ENCODE measurements around the gene MBD3L2. TPM values are rescaled to one million over a fixed set of nuclear protein-coding genes. Genes with fewer than 3 reads are reported as not detected.
"Not testable (repeated sequence)": the region's sequence is repeated elsewhere in the genome, so short reads cannot be mapped to it uniquely, and the experiment has no call there.

Gene MBD3L2
- total RNA-seq, 1 donor from 2014 or later: not detected

DNA sequence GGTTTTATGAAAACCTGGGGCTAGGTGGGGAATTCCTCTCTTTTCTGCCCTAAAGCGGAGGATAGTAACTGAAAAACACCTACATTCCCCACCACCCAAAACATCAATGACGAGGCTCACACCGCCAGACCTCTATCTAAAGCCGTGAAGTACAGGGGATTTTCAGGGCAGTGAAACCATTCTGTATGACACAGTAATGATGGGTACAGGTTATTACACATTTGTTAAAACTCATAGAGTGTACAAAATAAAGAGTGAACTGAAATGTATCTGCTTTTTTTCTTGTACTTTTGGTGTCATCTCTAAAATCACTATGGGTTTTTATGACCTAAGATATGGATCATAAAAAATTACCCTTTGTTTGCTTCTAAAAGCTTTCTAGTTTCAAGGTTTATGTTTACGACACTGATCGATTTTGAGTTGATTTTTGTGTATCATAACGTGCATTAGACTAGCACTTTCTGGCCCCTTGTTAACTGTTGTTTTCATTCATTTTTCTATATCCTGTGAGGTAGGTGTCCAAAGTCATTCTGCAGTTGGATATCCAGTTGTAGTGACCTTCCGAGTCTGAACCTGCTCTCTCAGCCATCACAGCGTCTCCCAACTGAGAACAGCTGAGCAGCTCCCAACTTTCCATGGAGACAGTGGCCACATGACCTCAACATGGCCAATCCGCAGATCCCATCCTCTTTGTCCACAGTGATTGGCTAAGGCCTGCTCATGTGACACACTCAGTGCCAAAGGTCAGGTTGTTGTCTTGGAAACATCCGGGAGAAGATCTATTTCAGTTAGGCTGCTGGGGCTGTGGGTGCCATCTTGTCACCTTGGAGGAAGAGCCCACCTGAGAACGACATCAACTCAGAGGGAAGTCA, 38.2 kb upstream of the MBD3L2 start:
- no peak for DNase-seq (ENCODE audit: low spot score)
- H3K4me1 ChIP-seq: no peaks in the 10 kb centered on the region
- H3K9ac ChIP-seq: no peak overlapping the region
- no peaks in the 10 kb centered on the region for H3K9me3 ChIP-seq (ENCODE audit: low read depth)
- TF ChIP-seq EZH2 (IDR thresholded peaks at IDR 0.05): no peak
- no peak for TF ChIP-seq EZH2phosphoT487 (IDR thresholded peaks at IDR 0.05)
- TF ChIP-seq, protein P1, sequence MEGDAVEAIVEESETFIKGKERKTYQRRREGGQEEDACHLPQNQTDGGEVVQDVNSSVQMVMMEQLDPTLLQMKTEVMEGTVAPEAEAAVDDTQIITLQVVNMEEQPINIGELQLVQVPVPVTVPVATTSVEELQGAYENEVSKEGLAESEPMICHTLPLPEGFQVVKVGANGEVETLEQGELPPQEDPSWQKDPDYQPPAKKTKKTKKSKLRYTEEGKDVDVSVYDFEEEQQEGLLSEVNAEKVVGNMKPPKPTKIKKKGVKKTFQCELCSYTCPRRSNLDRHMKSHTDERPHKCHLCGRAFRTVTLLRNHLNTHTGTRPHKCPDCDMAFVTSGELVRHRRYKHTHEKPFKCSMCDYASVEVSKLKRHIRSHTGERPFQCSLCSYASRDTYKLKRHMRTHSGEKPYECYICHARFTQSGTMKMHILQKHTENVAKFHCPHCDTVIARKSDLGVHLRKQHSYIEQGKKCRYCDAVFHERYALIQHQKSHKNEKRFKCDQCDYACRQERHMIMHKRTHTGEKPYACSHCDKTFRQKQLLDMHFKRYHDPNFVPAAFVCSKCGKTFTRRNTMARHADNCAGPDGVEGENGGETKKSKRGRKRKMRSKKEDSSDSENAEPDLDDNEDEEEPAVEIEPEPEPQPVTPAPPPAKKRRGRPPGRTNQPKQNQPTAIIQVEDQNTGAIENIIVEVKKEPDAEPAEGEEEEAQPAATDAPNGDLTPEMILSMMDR (IDR thresholded peaks at IDR 0.05): no peak
- no peaks in the 10 kb centered on the region for H3K27me3 ChIP-seq
- no peaks in the 10 kb centered on the region for H3K79me2 ChIP-seq (ENCODE audit: low read depth)
- no peak overlapping the region for H3K27ac Mint-ChIP-seq
- H3K4me1 Mint-ChIP-seq: no peaks in the 10 kb centered on the region
- H3K9me3 Mint-ChIP-seq: peaks cover 11% of the 10 kb centered on the region
- no peak overlapping the region for H3K4me3 ChIP-seq
- peaks cover 3% of the 10 kb centered on the region for H3K27me3 Mint-ChIP-seq (ENCODE audit: insufficient read depth, low read depth)
- H3F3A ChIP-seq (ENCODE audit: low read depth): no peaks in the 10 kb centered on the region
- no peak overlapping the region for H3K27ac ChIP-seq
- H3K4me3 Mint-ChIP-seq: no peak overlapping the region
- no peaks in the 10 kb centered on the region for H3K36me3 Mint-ChIP-seq
- H2AFZ ChIP-seq (replicated peaks): no peak overlapping the region
- no peaks in the 10 kb centered on the region for H4K20me1 ChIP-seq (ENCODE audit: low read depth)
- no peak overlapping the region for H3K4me2 ChIP-seq
- no peaks in the 10 kb centered on the region for H3K36me3 ChIP-seq

DNA sequence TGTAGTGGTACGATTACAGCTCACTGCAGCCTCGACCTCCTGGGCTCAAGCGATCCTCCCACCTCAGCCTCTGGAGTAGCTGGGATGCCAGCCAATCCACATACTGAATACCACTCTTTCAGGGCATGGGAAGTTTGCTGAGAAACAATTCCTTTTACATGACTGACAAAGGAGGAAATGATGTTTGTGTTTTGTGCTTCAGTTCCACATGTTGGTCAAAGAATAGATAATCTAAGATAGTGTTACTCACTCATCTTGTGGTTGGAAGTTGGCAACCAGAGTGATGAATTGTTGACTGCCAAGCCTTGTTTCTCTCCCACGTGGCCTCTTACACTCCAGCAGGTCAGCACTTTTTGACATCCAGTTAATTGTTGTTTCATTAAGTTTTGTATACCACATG, 35.4 kb upstream of the MBD3L2 start:
- Mint-ChIP-seq H3K36me3 (no peaks in the 10 kb centered on the region), H3K27me3 (ENCODE audit: insufficient read depth, low read depth) (peaks cover 5% of the 10 kb centered on the region), H3K4me1 (no peaks in the 10 kb centered on the region), H3K27ac (no peak overlapping the region), H3K4me3 (no peak overlapping the region), H3K9me3 (peaks cover 13% of the 10 kb centered on the region)
- Histone ChIP-seq H3F3A (ENCODE audit: low read depth) (no peaks in the 10 kb centered on the region), H3K9me3 (ENCODE audit: low read depth) (peaks cover 5% of the 10 kb centered on the region), H3K4me1 (no peaks in the 10 kb centered on the region), H3K27me3 (no peaks in the 10 kb centered on the region), H3K36me3 (no peaks in the 10 kb centered on the region), H3K4me2 (no peak overlapping the region), H3K27ac (no peak overlapping the region), H3K9ac (no peak overlapping the region), H4K20me1 (ENCODE audit: low read depth) (no peaks in the 10 kb centered on the region), H3K79me2 (ENCODE audit: low read depth) (no peaks in the 10 kb centered on the region), H2AFZ (replicated peaks) (no peak overlapping the region), H3K4me3 (no peak overlapping the region)
- no peak for DNase-seq (ENCODE audit: low spot score)
- TF ChIP-seq EZH2 (IDR thresholded peaks at IDR 0.05): no peak
- TF ChIP-seq, protein P1 (IDR thresholded peaks at IDR 0.05): no peak
- TF ChIP-seq EZH2phosphoT487 (IDR thresholded peaks at IDR 0.05): no peak

DNA sequence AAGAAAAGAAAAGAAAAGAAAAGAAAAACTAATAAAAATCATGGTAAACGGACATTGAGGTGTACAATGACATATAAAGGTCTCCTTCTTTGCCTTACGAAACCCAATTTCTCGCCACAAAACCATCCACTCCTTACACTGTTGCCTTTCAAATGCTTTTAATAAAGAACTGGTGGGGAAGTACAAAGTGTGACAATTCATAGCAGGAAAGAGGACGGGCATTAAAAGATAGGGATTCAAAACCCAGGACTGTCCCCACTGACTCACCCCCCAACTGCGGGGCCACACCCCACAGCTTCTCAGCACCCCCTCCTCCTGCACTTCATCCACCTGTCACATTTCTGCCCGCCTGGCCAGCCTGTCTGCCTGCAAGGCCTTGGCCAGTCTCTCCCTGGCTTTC, 30.3 kb upstream of the MBD3L2 start:
- H3K79me2 ChIP-seq (ENCODE audit: low read depth): no peaks in the 10 kb centered on the region
- H3K9me3 Mint-ChIP-seq: peaks cover 5% of the 10 kb centered on the region
- no peaks in the 10 kb centered on the region for H3K4me1 Mint-ChIP-seq
- no peaks in the 10 kb centered on the region for H3K27me3 ChIP-seq
- H3K36me3 Mint-ChIP-seq: no peaks in the 10 kb centered on the region
- H4K20me1 ChIP-seq (ENCODE audit: low read depth): no peaks in the 10 kb centered on the region
- no peak for DNase-seq (ENCODE audit: low spot score)
- H3K27me3 Mint-ChIP-seq (ENCODE audit: insufficient read depth, low read depth): peaks cover 3% of the 10 kb centered on the region
- no peaks in the 10 kb centered on the region for H3K36me3 ChIP-seq
- no peak overlapping the region for H3K27ac Mint-ChIP-seq
- H3K4me1 ChIP-seq: no peaks in the 10 kb centered on the region
- H3K9ac ChIP-seq: no peak overlapping the region
- no peak overlapping the region for H2AFZ ChIP-seq (replicated peaks)
- H3K4me3 Mint-ChIP-seq: no peak overlapping the region
- no peak overlapping the region for H3K4me2 ChIP-seq
- H3K4me3 ChIP-seq: no peak overlapping the region
- TF ChIP-seq, protein P1 (IDR thresholded peaks at IDR 0.05): no peak
- no peak for TF ChIP-seq EZH2 (IDR thresholded peaks at IDR 0.05)
- TF ChIP-seq EZH2phosphoT487 (IDR thresholded peaks at IDR 0.05): no peak
- no peak overlapping the region for H3K27ac ChIP-seq
- peaks cover 5% of the 10 kb centered on the region for H3K9me3 ChIP-seq (ENCODE audit: low read depth)
- no peaks in the 10 kb centered on the region for H3F3A ChIP-seq (ENCODE audit: low read depth)

DNA sequence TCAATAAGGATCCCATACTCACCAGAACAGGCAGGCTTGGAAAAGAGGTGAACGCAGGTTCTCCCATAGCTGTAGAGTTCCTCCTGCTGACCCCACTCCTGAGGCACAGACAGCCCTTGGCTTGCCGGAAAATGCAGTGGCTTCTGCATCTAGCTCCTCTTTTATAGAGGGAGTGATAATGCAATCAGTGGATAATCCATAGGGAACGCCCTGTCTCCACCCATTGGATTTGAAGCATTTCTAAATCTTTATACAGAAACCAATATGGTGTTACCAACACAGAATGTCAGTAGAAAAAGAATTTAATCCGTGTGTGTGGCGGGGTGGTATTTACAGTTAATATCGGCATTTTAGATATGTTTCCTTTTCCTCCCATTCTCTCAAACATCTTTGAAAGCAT, 27.8 kb upstream of the MBD3L2 start, which contains the start of gene MBD3L2B:
Gene MBD3L2B, minus strand, starts transcription at position 101 of the 400 bp plus-strand sequence. Its CDS starts 34 bp downstream, at position 67.
- not testable (repeated sequence) for H3K36me3 Mint-ChIP-seq; H3K9me3 Mint-ChIP-seq; H3F3A ChIP-seq (ENCODE audit: low read depth); H3K4me2 ChIP-seq; H3K27ac ChIP-seq; H4K20me1 ChIP-seq (ENCODE audit: low read depth); H3K4me1 ChIP-seq; H3K79me2 ChIP-seq (ENCODE audit: low read depth); H3K4me3 Mint-ChIP-seq; H3K9ac ChIP-seq; H3K4me1 Mint-ChIP-seq; DNase-seq (ENCODE audit: low spot score); H3K36me3 ChIP-seq; H3K4me3 ChIP-seq; H3K27me3 Mint-ChIP-seq (ENCODE audit: insufficient read depth, low read depth); H3K9me3 ChIP-seq (ENCODE audit: low read depth); H3K27ac Mint-ChIP-seq; H2AFZ ChIP-seq (replicated peaks); H3K27me3 ChIP-seq

DNA sequence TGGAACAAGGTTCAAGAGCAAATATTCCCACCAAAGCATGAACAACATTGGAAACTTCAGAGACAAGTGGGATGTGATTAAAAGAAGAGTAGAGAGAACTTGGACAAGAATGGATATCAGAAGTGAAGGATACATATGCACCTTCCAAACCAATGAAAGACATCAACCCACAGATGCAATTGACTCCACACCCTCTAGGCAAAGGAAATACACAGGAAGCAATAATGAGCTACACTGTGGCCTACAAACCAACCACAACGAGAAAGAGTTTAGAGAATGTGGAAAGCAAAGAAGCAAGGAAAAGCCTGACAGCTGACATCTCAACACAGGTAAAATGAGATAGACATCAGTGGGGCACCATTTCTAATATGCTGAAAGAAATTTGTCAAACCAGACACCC, 20.3 kb upstream of the MBD3L2 start:
- H3K9me3 Mint-ChIP-seq; H3K4me1 Mint-ChIP-seq; H3K27me3 ChIP-seq; H3K27ac Mint-ChIP-seq; DNase-seq (ENCODE audit: low spot score); H3K4me3 Mint-ChIP-seq; H3F3A ChIP-seq (ENCODE audit: low read depth); H3K4me2 ChIP-seq; H2AFZ ChIP-seq (replicated peaks); H3K27me3 Mint-ChIP-seq (ENCODE audit: insufficient read depth, low read depth); H3K9ac ChIP-seq; H3K36me3 ChIP-seq; H3K4me3 ChIP-seq; H3K27ac ChIP-seq; H3K36me3 Mint-ChIP-seq; H3K9me3 ChIP-seq (ENCODE audit: low read depth); H4K20me1 ChIP-seq (ENCODE audit: low read depth); H3K4me1 ChIP-seq; H3K79me2 ChIP-seq (ENCODE audit: low read depth): not testable (repeated sequence)
